Activated T-helper 1 cell treated with anti-CD3 and anti-CD28 coated beads, Interleukin-2, amount 50 U/mL, for 16 hours (primary cell): ENCODE data around the gene PCDHB2.
"Not testable (repeated sequence)": the region's sequence is repeated elsewhere in the genome, so short reads cannot be mapped to it uniquely, and the experiment has no call there.

Source experiments
- DNase-seq, 2 donors: peaks; one replicate each; pipeline ENCODE4 v3.0.0-alpha.2; 2020; ENCODE audit warnings: low read depth in 1 of 2, low spot score in 1 of 2

PCDHB2 gene

DNA sequence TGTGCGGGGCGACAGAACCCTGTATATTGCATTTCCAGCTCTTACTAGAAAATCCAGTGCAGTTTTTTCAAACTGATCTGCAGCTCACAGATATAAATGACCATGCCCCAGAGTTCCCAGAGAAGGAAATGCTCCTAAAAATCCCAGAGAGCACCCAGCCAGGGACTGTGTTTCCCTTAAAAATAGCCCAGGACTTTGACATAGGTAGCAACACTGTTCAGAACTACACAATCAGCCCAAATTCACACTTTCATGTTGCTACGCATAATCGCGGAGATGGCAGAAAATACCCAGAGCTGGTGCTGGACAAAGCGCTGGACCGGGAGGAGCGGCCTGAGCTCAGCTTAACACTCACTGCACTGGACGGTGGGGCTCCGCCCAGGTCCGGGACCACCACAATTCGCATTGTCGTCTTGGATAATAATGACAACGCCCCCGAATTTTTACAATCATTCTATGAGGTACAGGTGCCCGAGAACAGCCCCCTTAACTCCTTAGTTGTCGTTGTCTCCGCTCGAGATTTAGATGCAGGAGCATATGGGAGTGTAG is 41.4 kb downstream of the PCDHB2 start:
- no peak for DNase-seq

GRCh38 chr5:141137346-141137745 is 42.9 kb downstream of the PCDHB2 start:
- DNase-seq, result not testable (repeated sequence)
